HepG2 (cell line): ENCODE results near the gene TOB1. TPM values are rescaled to one million over a fixed set of nuclear protein-coding genes. Genes with fewer than 3 reads are reported as not detected.

ENCODE experiments used
- ATAC-seq: fragments of 200-7000 bp; cut with Tn5 transposase; 3 replicates; pipeline ENCODE4 v1.9.1; 2020; ENCODE audit warnings: mild to moderate bottlenecking, moderate library complexity
- BruUV-seq: library from RNA; stranded (reverse); fragments of 400-500 nt; replicated peaks from 2 replicates; lab custom pipeline; 2021; lab: Mats Ljungman, UMichigan
- CTCF ChIA-PET: fragments of 300-600 bp; formaldehyde crosslinking; extraction: SDS; loops from one replicate; lab custom pipeline; 2021; ENCODE audit warnings: low total read pairs, inconsistent platforms, low intra/inter-chr PET ratio; lab: Yijun Ruan, JAX
- POLR2A ChIA-PET: fragments of 350-600 bp; sonication (Branson Sonifier 250); formaldehyde crosslinking; loops from one replicate; lab custom pipeline; 2020; ENCODE audit warnings: antibody characterized with exemption, inconsistent platforms; lab: Yijun Ruan, JAX
- DNase-seq: peaks from one replicate; pipeline ENCODE4 v3.0.0-alpha.2; 2015; ENCODE audit warnings: low spot score
- FAIRE-seq: peaks from 3 replicates; lab custom pipeline; 2011; peaks lifted over from hg19 to GRCh38; lab: Jason Lieb, UNC
- H2AFZ ChIP-seq: one replicate; pipeline ENCODE4 v1.6.1; 2011; ENCODE audit warnings: low read length, inconsistent platforms
- H3K27ac ChIP-seq: fragments of 300-600 bp; 3 replicates; pipeline ENCODE4 v1.8.0; 2011; ENCODE audit warnings: mixed run types, mild to moderate bottlenecking, mixed read lengths, low read length, inconsistent platforms; ENCODE audit not compliant: insufficient read depth; ENCODE audit errors: extremely low read length
- H3K27me3 ChIP-seq, 2 experiments: fragments of 200-600 bp in 1 of 2; 2 replicates in 1 of 2; 3 replicates in 1 of 2; pipeline versions ENCODE4 v1.6.0 to v1.8.0; 2011; ENCODE audit warnings: low read length in 2 of 2, mild to moderate bottlenecking in 2 of 2, moderate library complexity in 2 of 2, inconsistent platforms in 1 of 2; ENCODE audit not compliant: insufficient read depth in 2 of 2, control insufficient read depth in 1 of 2
- H3K36me3 ChIP-seq, 2 experiments: fragments of 200-600 bp in 1 of 2; replicated peaks in 1 of 2; 2 replicates in 1 of 2; 3 replicates in 1 of 2; pipeline versions ENCODE4 v1.5.1 to v1.8.0; 2011; ENCODE audit warnings: low read length in 2 of 2, inconsistent platforms in 1 of 2; ENCODE audit not compliant: insufficient read depth in 2 of 2, control insufficient read depth in 1 of 2
- H3K4me1 ChIP-seq: 2 replicates; pipeline ENCODE4 v1.5.1; 2012; ENCODE audit warnings: low read length, inconsistent platforms; ENCODE audit not compliant: insufficient read depth
- H3K4me2 ChIP-seq: 2 replicates; pipeline ENCODE4 v1.6.0; 2011; ENCODE audit warnings: low read depth, low read length, inconsistent platforms
- H3K4me3 ChIP-seq, 3 experiments: fragments of 200-600 bp in 1 of 3; sonication (generic), shearing (Covaris generic) in 1 of 3; replicated peaks in 1 of 3; 2 replicates each; pipeline ENCODE4 v1.5.1; 2011 to 2016; ENCODE audit warnings: low read length in 3 of 3, inconsistent platforms in 2 of 3, low read depth in 2 of 3, mild to moderate bottlenecking in 2 of 3, control low read depth in 1 of 3, mixed read lengths in 1 of 3; ENCODE audit not compliant: insufficient read depth in 1 of 3
- H3K79me2 ChIP-seq: one replicate; pipeline ENCODE4 v1.6.1; 2011; ENCODE audit warnings: low read length, inconsistent platforms; ENCODE audit not compliant: insufficient read depth
- H3K9ac ChIP-seq: 2 replicates; pipeline ENCODE4 v1.6.0; 2011; ENCODE audit warnings: mild to moderate bottlenecking, low read depth, low read length, inconsistent platforms; ENCODE audit not compliant: insufficient read depth
- H3K9me3 ChIP-seq: 2 replicates; pipeline ENCODE4 v1.5.1; 2012; ENCODE audit warnings: mild to moderate bottlenecking, low read length
- H4K20me1 ChIP-seq: 2 replicates; pipeline ENCODE4 v1.6.0; 2011; ENCODE audit warnings: inconsistent platforms, mild to moderate bottlenecking, low read length, moderate library complexity; ENCODE audit not compliant: insufficient read depth
- HCFC1 ChIP-seq: fragments of 150-350 bp; IDR thresholded peaks from 2 replicates; pipeline ENCODE4 v1.6.1; 2014; ENCODE audit warnings: low read depth, low read length
- MBNL3 ChIP-seq: fragments of 250-450 bp; sonication (Bioruptor Pico); conservative IDR thresholded peaks from 2 replicates; pipeline ENCODE4 v1.8.0; 2022; ENCODE audit warnings: mild to moderate bottlenecking, inconsistent platforms
- MED1 ChIP-seq: sonication (generic); formaldehyde crosslinking; IDR thresholded peaks from 2 replicates; pipeline ENCODE4 v1.4.0; 2020; ENCODE audit warnings: missing genetic modification reagents
- MYC ChIP-seq: sonication (generic); formaldehyde crosslinking; IDR thresholded peaks from 2 replicates; pipeline ENCODE4 v1.9.0; 2021; ENCODE audit warnings: missing genetic modification reagents, borderline replicate concordance
- SMAD1 ChIP-seq: sonication (generic); formaldehyde crosslinking; IDR thresholded peaks from 2 replicates; pipeline ENCODE4 v1.4.0; 2020; ENCODE audit warnings: missing genetic modification reagents, low read depth, mild to moderate bottlenecking, borderline replicate concordance
- THAP11 ChIP-seq: IDR thresholded peaks from 2 replicates; pipeline ENCODE4 v1.6.1; 2016; ENCODE audit warnings: missing biosample characterization, missing genetic modification reagents
- TOE1 ChIP-seq: sonication (generic); formaldehyde crosslinking; IDR thresholded peaks from 2 replicates; pipeline ENCODE4 v1.4.0; 2020; ENCODE audit warnings: mild to moderate bottlenecking, missing genetic modification reagents
- ZFP41 ChIP-seq: sonication (generic); formaldehyde crosslinking; IDR thresholded peaks from 2 replicates; pipeline ENCODE4 v1.4.0; 2020; ENCODE audit warnings: mild to moderate bottlenecking, missing genetic modification reagents, borderline replicate concordance
- ZNF317 ChIP-seq: sonication (generic); formaldehyde crosslinking; IDR thresholded peaks from 2 replicates; pipeline ENCODE4 v1.5.0; 2020; ENCODE audit warnings: mild to moderate bottlenecking, missing genetic modification reagents
- ZNF580 ChIP-seq: IDR thresholded peaks from 2 replicates; pipeline ENCODE4 v1.6.1; 2016; ENCODE audit warnings: low read depth, borderline replicate concordance
- ZNF616 ChIP-seq: sonication (generic); formaldehyde crosslinking; IDR thresholded peaks from 2 replicates; pipeline ENCODE4 v1.5.0; 2020; ENCODE audit warnings: low read depth, mild to moderate bottlenecking, missing genetic modification reagents
- WGBS: methylation state at CpG from one replicate; pipeline ENCODE4 v1.1.6; 2017; ENCODE audit warnings: low lambda C conversion rate; 5-methylcytosine and 5-hydroxymethylcytosine counted together
- in situ Hi-C: cut with HindIII; loops from 2 replicates; pipeline ENCODE4 v1.10.0; 2017; ENCODE audit warnings: low pct_unique_long_range_greater_than_20kb; ENCODE audit not compliant: extremely low pct_ligation_motif_present
- intact Hi-C: fragments of 100-400 bp; cut with micrococcal nuclease; formaldehyde crosslinking; loops from one replicate; pipeline ENCODE4 v1.10.0; 2022; ENCODE audit not compliant: unreplicated experiment
- polyA plus RNA-seq, 8 experiments: library from polyadenylated mRNA; depleted of rRNA in 3 of 8; stranded (reverse) in 7 of 8; unstranded in 1 of 8; fragments of >200 nt; fragmentation: Illumina TruSeq in 4 of 8; extraction: Trizol in 4 of 8; gene quantifications; 2 replicates each; pipeline versions ENCODE4 v1.2.1 to v1.2.3, GENCODE V29; 2011 to 2016; ENCODE audit warnings: low read depth in 4 of 8, missing spikeins in 1 of 8, mixed read lengths in 1 of 8; ENCODE audit not compliant: insufficient read depth in 1 of 8
- total RNA-seq, 5 experiments: library from RNA; depleted of rRNA; stranded (reverse); fragments of >200 nt; fragmentation: Illumina TruSeq; extraction: Trizol; gene quantifications; 2 replicates each; pipeline ENCODE4 v1.2.3, GENCODE V29; 2016; ENCODE audit warnings: low read depth in 1 of 5
- TF ChIP-seq, protein P1 (sequence below): sonication (generic); formaldehyde crosslinking; IDR thresholded peaks from 2 replicates; pipeline ENCODE4 v1.9.0; 2022; ENCODE audit warnings: missing genetic modification reagents, mild to moderate bottlenecking, borderline replicate concordance
- TF ChIP-seq, protein P2 (sequence below): sonication (generic); formaldehyde crosslinking; IDR thresholded peaks from 2 replicates; pipeline ENCODE4 v1.4.0; 2020; ENCODE audit warnings: missing genetic modification reagents, borderline replicate concordance
- TF ChIP-seq, protein P3 (sequence below): sonication (generic); formaldehyde crosslinking; IDR thresholded peaks from 2 replicates; pipeline ENCODE4 v1.5.1; 2020; ENCODE audit warnings: mild to moderate bottlenecking, moderate library complexity, missing genetic modification reagents
- TF ChIP-seq, protein P4 (sequence below): sonication (generic); formaldehyde crosslinking; IDR thresholded peaks from 2 replicates; pipeline ENCODE4 v1.5.1; 2020; ENCODE audit warnings: missing genetic modification reagents, mild to moderate bottlenecking, borderline replicate concordance

TOB1 gene
- total and polyA plus RNA-seq, 2 of the 13 experiments (the other 11 are each of a cell fraction or from before 2014, with no cell fraction given) = 21.9 to 57.7 TPM

- ChIA-PET POLR2A (interaction anchor here (0.8 to 2.7 kb wide), 7 partner anchors 8 to 204 kb away, joined by 3 to 14 read pairs (median 6); partner anchors contain the start of genes LUC7L3 and TOB1), CTCF (interaction anchor here (4.4 kb wide), 1 partner anchor 60 kb away, joined by 94 read pairs; no protein-coding TSS in a partner anchor)
- Histone ChIP-seq H3K9me3 (0 out of 2 replicates have a peak, but pooled peaks cover 6% of the 10 kb centered on the region), H3K36me3 (no peaks in the 10 kb centered on the region), H2AFZ (no peak overlapping the region), H3K4me1 (peaks cover 54% of the 10 kb centered on the region), H3K79me2 (no peaks in the 10 kb centered on the region), H3K9ac (peak overlapping the region; percentile 63), H3K4me2 (peak overlapping the region; percentile 91), H3K4me3 (peak overlapping the region; percentile 2 to 70 (median 25); a peak in 5 of 6 replicates), H4K20me1 (no peaks in the 10 kb centered on the region), H3K27me3 (peaks cover 6 to 56% of the 10 kb centered on the region in 2 experiments; a peak in 4 of 5 replicates), H3K27ac (peak overlapping the region; percentile 12)
- TSS peak; percentile 95 for BruUV-seq
- intact Hi-C loops (loop anchor here (5.0 kb wide), 1 partner anchor 42 kb away; no protein-coding TSS in a partner anchor), in situ Hi-C loops (loop anchor here (5.0 kb wide), 1 partner anchor 57 kb away; no protein-coding TSS in a partner anchor)
- ATAC-seq = peak; percentile 86
- peak; percentile 90 for DNase-seq
- WGBS = 1% methylated on average over 14 of the region's 14 CpGs
- peak; percentile 88 for FAIRE-seq
- TF ChIP-seq HCFC1 (no peak), ZNF580 (CRISPR knock-in tag) (no peak; the same call in 1 of the 2 replicates), ZFP41 (CRISPR knock-in tag) (no peak), MED1 (CRISPR knock-in tag) (peak; percentile 83), MYC (peak; percentile 68; the same call in 1 of the 2 replicates), ZNF616 (CRISPR knock-in tag) (0 out of 2 replicates have a peak, but pooled peaks have one; percentile 22), THAP11 (CRISPR knock-in tag) (0 out of 2 replicates have a peak, but pooled peaks have one; percentile 42), ZNF317 (CRISPR knock-in tag) (peak; percentile 92), TOE1 (no peak), MBNL3 (CRISPR knock-in tag) (no peak), SMAD1 (CRISPR knock-in tag) (peak; percentile 66; the same call in 1 of the 2 replicates)
- TF ChIP-seq, protein P1, sequence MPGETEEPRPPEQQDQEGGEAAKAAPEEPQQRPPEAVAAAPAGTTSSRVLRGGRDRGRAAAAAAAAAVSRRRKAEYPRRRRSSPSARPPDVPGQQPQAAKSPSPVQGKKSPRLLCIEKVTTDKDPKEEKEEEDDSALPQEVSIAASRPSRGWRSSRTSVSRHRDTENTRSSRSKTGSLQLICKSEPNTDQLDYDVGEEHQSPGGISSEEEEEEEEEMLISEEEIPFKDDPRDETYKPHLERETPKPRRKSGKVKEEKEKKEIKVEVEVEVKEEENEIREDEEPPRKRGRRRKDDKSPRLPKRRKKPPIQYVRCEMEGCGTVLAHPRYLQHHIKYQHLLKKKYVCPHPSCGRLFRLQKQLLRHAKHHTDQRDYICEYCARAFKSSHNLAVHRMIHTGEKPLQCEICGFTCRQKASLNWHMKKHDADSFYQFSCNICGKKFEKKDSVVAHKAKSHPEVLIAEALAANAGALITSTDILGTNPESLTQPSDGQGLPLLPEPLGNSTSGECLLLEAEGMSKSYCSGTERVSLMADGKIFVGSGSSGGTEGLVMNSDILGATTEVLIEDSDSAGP (CRISPR knock-in tag) = peak; percentile 54
- TF ChIP-seq, protein P2, sequence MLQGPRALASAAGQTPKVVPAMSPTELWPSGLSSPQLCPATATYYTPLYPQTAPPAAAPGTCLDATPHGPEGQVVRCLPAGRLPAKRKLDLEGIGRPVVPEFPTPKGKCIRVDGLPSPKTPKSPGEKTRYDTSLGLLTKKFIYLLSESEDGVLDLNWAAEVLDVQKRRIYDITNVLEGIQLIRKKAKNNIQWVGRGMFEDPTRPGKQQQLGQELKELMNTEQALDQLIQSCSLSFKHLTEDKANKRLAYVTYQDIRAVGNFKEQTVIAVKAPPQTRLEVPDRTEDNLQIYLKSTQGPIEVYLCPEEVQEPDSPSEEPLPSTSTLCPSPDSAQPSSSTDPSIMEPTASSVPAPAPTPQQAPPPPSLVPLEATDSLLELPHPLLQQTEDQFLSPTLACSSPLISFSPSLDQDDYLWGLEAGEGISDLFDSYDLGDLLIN (CRISPR knock-in tag) = no peak
- TF ChIP-seq, protein P3, sequence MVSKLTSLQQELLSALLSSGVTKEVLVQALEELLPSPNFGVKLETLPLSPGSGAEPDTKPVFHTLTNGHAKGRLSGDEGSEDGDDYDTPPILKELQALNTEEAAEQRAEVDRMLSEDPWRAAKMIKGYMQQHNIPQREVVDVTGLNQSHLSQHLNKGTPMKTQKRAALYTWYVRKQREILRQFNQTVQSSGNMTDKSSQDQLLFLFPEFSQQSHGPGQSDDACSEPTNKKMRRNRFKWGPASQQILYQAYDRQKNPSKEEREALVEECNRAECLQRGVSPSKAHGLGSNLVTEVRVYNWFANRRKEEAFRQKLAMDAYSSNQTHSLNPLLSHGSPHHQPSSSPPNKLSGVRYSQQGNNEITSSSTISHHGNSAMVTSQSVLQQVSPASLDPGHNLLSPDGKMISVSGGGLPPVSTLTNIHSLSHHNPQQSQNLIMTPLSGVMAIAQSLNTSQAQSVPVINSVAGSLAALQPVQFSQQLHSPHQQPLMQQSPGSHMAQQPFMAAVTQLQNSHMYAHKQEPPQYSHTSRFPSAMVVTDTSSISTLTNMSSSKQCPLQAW (CRISPR knock-in tag) = peak; percentile 71
- TF ChIP-seq, protein P4, sequence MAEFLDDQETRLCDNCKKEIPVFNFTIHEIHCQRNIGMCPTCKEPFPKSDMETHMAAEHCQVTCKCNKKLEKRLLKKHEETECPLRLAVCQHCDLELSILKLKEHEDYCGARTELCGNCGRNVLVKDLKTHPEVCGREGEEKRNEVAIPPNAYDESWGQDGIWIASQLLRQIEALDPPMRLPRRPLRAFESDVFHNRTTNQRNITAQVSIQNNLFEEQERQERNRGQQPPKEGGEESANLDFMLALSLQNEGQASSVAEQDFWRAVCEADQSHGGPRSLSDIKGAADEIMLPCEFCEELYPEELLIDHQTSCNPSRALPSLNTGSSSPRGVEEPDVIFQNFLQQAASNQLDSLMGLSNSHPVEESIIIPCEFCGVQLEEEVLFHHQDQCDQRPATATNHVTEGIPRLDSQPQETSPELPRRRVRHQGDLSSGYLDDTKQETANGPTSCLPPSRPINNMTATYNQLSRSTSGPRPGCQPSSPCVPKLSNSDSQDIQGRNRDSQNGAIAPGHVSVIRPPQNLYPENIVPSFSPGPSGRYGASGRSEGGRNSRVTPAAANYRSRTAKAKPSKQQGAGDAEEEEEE = peak; percentile 62; the same call in 1 of the 2 replicates
Measured at GRCh38 chr17:50844117-50844700, 21.9 kb downstream of the TOB1 start.
